Ovary (tissue), 9 donors: ENCODE data around the gene PHC2. TPM values are rescaled to one million over a fixed set of nuclear protein-coding genes. Genes with fewer than 3 reads are reported as not detected.

ENCODE experiments used
- DNase-seq, 5 donors: peaks; one replicate each; pipeline ENCODE4 v3.0.0-alpha.2; 2019 to 2020
- H3K27ac ChIP-seq, 2 donors: fragments of 200-600 bp; one replicate each; pipeline versions ENCODE4 v1.5.1 to v1.8.0; 2019 to 2022
- H3K27me3 ChIP-seq: fragments of 200-600 bp; one replicate; pipeline ENCODE4 v1.8.0; 2022
- H3K36me3 ChIP-seq: fragments of 200-600 bp; sonication (generic); one replicate; pipeline ENCODE4 v1.5.1; 2019
- H3K4me1 ChIP-seq: one replicate; pipeline ENCODE4 v1.8.1; 2013; ENCODE audit warnings: mild to moderate bottlenecking, moderate library complexity; ENCODE audit not compliant: insufficient read depth
- H3K4me3 ChIP-seq: fragments of 200-600 bp; sonication (generic); one replicate; pipeline ENCODE4 v1.5.1; 2017
- H3K9me3 ChIP-seq, 2 donors: fragments of 200-600 bp in 1 of 2; sonication (generic) in 1 of 2; one replicate each; pipeline versions ENCODE4 v1.5.1 to v1.8.1; 2013 to 2019; ENCODE audit warnings: mild to moderate bottlenecking in 1 of 2, moderate library complexity in 1 of 2
- EP300 ChIP-seq: sonication (generic); formaldehyde crosslinking; IDR thresholded peaks from one replicate; pipeline ENCODE4 v1.6.1; 2017; ENCODE audit warnings: antibody characterized with exemption
- POLR2A ChIP-seq: fragments of 450-650 bp; IDR thresholded peaks from one replicate; pipeline ENCODE4 v1.6.1; 2017; ENCODE audit warnings: antibody characterized with exemption, mild to moderate bottlenecking, moderate library complexity
- WGBS, 3 donors: extraction: QIAGEN DNeasy Blood & Tissue Kit in 1 of 3; methylation state at CpG; one replicate each; pipeline versions ENCODE4 v1.1.5 to v1.1.7; 2013 to 2017; 5-methylcytosine and 5-hydroxymethylcytosine counted together
- intact Hi-C, 4 donors: fragments of 100-400 bp; cut with DNase I; formaldehyde crosslinking; loops; one replicate each; pipeline versions ENCODE4 v1.11.0 to v1.15.1; 2022 to 2023
- polyA plus RNA-seq, 2 donors: library from polyadenylated mRNA; stranded (reverse); fragments of 200-250 nt in 1 of 2; fragments of 350-450 nt in 1 of 2; fragmentation: Illumina TruSeq in 1 of 2; extraction: RNeasy Lipid Tissue Mini Kit (QIAGEN cat#74804) in 1 of 2; gene quantifications; one replicate each; pipeline ENCODE4 v1.2.3, GENCODE V29; 2013 to 2014
- total RNA-seq, 7 donors: library from RNA; depleted of rRNA in 2 of 7; stranded (reverse); fragments of >200 nt in 2 of 7; fragmentation: NEBNext Ultra II Directional in 3 of 7; extraction: Animal tissue kit (Norgen Biotek cat#: 25700) in 3 of 7; gene quantifications; one replicate each; pipeline versions ENCODE4 v1.1.0 to v1.2.4, GENCODE V29; 2016 to 2023
- TF ChIP-seq, protein P1 (sequence below), 3 donors: fragments of 450-650 bp in 2 of 3; fragments of 200-600 bp in 1 of 3; IDR thresholded peaks; one replicate each; pipeline versions ENCODE4 v1.5.1 to v1.8.0; 2016 to 2022; ENCODE audit warnings: antibody characterized with exemption in 3 of 3, mild to moderate bottlenecking in 1 of 3
- donor health status: DM: no; HTN: no; CAD: no; lungs with moderate emphysema.
- donor health status: DM: no; HTN: no; CAD: no.
- donor health status: Bipolar disorder and iron deficiency.
- donor health status: DM: yes; HTN: yes; CAD: no.
- donor health status: DM: no; HTN: no; CAD: no.
- donor health status: DM: yes; HTN: yes; CAD: no.

The PHC2 gene
- total and polyA plus RNA-seq, 9 donors = 52.3 to 101 (median 85.5) TPM

DNA sequence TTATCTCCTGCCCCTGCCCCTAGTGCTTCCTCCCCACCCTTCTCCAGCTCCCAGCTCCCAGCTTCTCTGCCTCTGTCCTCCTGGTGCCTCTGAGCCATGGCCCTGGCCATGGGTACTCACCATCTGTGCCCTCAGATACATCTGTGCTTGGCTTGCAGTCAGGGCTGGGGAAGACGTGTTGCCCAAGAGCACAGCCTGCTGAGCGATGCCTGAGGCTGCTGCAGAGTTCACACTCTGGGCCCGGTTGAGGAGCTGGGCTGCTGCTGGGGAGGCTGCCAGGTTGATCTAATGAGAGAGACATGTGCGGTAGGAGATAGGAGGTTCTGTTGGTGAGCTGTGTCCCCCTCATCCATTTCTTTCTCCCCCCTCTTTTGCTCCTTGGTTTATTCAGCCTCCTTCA, 60.6 kb downstream of the PHC2 start:
- no peaks in the 10 kb centered on the region for H3K27me3 ChIP-seq
- TF ChIP-seq POLR2A = no peak
- no peak for TF ChIP-seq EP300
- TF ChIP-seq, protein P1, sequence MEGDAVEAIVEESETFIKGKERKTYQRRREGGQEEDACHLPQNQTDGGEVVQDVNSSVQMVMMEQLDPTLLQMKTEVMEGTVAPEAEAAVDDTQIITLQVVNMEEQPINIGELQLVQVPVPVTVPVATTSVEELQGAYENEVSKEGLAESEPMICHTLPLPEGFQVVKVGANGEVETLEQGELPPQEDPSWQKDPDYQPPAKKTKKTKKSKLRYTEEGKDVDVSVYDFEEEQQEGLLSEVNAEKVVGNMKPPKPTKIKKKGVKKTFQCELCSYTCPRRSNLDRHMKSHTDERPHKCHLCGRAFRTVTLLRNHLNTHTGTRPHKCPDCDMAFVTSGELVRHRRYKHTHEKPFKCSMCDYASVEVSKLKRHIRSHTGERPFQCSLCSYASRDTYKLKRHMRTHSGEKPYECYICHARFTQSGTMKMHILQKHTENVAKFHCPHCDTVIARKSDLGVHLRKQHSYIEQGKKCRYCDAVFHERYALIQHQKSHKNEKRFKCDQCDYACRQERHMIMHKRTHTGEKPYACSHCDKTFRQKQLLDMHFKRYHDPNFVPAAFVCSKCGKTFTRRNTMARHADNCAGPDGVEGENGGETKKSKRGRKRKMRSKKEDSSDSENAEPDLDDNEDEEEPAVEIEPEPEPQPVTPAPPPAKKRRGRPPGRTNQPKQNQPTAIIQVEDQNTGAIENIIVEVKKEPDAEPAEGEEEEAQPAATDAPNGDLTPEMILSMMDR (IDR thresholded peaks at IDR 0.05) = no peak
- no peaks in the 10 kb centered on the region for H3K9me3 ChIP-seq
- DNase-seq = no peak
- 38 to 62% (median 52%) methylated on average over 4 of the region's 4 CpGs for WGBS, 3 donors
- H3K27ac ChIP-seq = no peak overlapping the region
- H3K4me1 ChIP-seq = peaks cover 5% of the 10 kb centered on the region
- intact Hi-C loops = loop anchor here in 1 of 4 donors (10.0 kb wide), 1 partner anchor 94 kb away; no protein-coding TSS in a partner anchor
- H3K36me3 ChIP-seq = no peaks in the 10 kb centered on the region
- no peak overlapping the region for H3K4me3 ChIP-seq

DNA sequence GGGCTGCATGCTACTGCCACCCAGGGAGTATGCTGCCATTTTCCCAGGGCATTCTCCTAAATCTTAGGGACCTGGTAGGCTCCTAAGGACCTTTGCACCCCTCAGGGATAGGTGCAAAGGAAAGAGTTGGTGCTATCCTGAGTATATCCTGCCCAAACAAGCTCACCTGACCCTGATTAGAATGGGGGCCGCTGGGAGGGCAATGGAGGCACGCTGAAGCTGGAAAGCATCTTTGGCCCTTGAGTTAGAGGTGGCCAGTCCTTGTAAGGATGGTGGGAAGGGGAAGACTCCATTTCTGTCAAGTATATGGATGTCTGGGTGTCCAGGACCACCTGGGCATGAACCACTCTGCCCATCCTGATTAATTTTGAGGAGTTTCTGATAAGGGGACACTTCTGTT, 61.1 kb downstream of the PHC2 start:
- Histone ChIP-seq H3K27ac (no peak overlapping the region), H3K9me3 (no peaks in the 10 kb centered on the region), H3K27me3 (no peaks in the 10 kb centered on the region), H3K4me1 (peaks cover 10% of the 10 kb centered on the region), H3K4me3 (no peak overlapping the region), H3K36me3 (no peaks in the 10 kb centered on the region)
- 44 to 95% (median 60%) methylated on average over 2 of the region's 2 CpGs for WGBS, 3 donors
- intact Hi-C loops = loop anchor here (2.0 to 10.0 kb wide), 5 partner anchors 72 to 98 kb away; no protein-coding TSS in a partner anchor
- no peak for TF ChIP-seq POLR2A
- TF ChIP-seq EP300 = no peak
- TF ChIP-seq, protein P1 (IDR thresholded peaks at IDR 0.05) = no peak
- DNase-seq = no peak

DNA sequence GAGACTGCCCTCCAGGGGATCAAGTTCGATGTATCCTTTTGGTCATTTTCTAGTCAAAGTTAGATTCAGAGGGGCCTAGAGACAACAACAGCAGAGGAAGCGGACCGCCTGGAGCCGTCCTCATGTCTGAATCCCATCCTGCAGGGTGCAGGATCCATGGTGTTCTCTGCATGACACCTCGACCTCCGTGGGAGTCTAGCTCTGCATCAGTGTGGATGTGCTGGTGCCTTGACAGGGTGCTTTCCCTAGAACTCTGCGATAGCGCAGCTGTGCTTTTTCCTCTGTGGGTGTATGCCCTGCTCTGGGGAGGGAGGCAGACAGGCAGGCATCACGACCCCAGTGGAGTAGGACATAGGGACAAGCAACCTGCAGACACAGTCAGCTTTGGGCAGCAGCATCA, 61.8 kb downstream of the PHC2 start:
- DNase-seq = no peak
- Histone ChIP-seq H3K4me3 (no peak overlapping the region), H3K27ac (no peak overlapping the region), H3K9me3 (no peaks in the 10 kb centered on the region), H3K36me3 (no peaks in the 10 kb centered on the region), H3K27me3 (no peaks in the 10 kb centered on the region), H3K4me1 (peaks cover 10% of the 10 kb centered on the region)
- intact Hi-C loops = loop anchor here (2.0 to 5.0 kb wide), 4 partner anchors 72 to 98 kb away; no protein-coding TSS in a partner anchor
- no peak for TF ChIP-seq EP300
- TF ChIP-seq POLR2A = no peak
- TF ChIP-seq, protein P1 (IDR thresholded peaks at IDR 0.05) = no peak
- WGBS, 3 donors = 77 to 85% (median 78%) methylated on average over 9 of the region's 9 CpGs

DNA sequence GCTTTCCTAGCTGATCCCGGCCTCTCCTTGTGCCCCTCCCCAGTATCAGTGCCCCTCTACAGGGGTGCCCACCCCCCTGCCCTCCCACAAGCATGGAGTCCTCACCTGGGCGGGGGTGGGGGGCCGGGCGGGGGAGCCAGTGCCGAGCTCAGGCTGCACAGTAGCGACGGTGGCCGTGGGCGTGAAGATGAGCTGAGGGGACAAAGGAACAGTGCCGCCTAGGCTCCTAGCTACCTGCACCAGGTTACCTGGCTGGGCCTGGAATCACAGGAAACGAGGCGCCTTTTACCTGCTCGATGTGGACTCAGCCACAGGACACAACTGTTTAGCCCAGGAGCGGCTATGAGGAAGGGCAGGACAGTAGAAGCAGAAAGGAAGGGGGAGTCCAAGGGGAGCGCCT, 62.5 kb downstream of the PHC2 start:
- TF ChIP-seq POLR2A (no peak), EP300 (no peak)
- H3K4me3 ChIP-seq = no peak overlapping the region
- intact Hi-C loops = loop anchor here (2.0 to 5.0 kb wide), 4 partner anchors 71 to 99 kb away; no protein-coding TSS in a partner anchor
- H3K36me3 ChIP-seq = no peaks in the 10 kb centered on the region
- no peak for DNase-seq
- H3K9me3 ChIP-seq = no peaks in the 10 kb centered on the region
- H3K4me1 ChIP-seq = peaks cover 15% of the 10 kb centered on the region
- H3K27ac ChIP-seq = no peak overlapping the region
- WGBS, 3 donors = 84 to 88% (median 86%) methylated on average over 11 to 15 of the region's 15 CpGs
- H3K27me3 ChIP-seq = no peaks in the 10 kb centered on the region
